Keratinocyte (primary cell): Measurements from ENCODE around the gene RPL31. TPM values are rescaled to one million over a fixed set of nuclear protein-coding genes. Genes with fewer than 3 reads are reported as not detected.

ENCODE experiments used
- DNase-seq: peaks from one replicate; pipeline ENCODE4 v3.0.0-alpha.2; 2011; ENCODE audit warnings: low read depth, missing footprints, low spot score
- FAIRE-seq: peaks from 2 replicates; lab custom pipeline; 2011; peaks lifted over from hg19 to GRCh38; lab: Jason Lieb, UNC
- H2AFZ ChIP-seq: 2 replicates; pipeline ENCODE4 v1.6.0; 2012; ENCODE audit warnings: low read length, control low read depth, inconsistent platforms; ENCODE audit not compliant: control insufficient read depth
- H3K27ac ChIP-seq: 2 replicates; pipeline ENCODE4 v1.5.1; 2011; ENCODE audit warnings: low read length; ENCODE audit not compliant: control insufficient read depth, insufficient read depth
- H3K27me3 ChIP-seq: 3 replicates; pipeline ENCODE4 v1.6.0; 2011; ENCODE audit warnings: low read length; ENCODE audit not compliant: control insufficient read depth, insufficient read depth; ENCODE audit errors: extremely low read depth
- H3K36me3 ChIP-seq, 2 experiments: 2 replicates in 1 of 2; 3 replicates in 1 of 2; pipeline ENCODE4 v1.5.1; 2011; ENCODE audit warnings: low read length in 2 of 2, mild to moderate bottlenecking in 1 of 2; ENCODE audit not compliant: control insufficient read depth in 2 of 2, insufficient read depth in 2 of 2; ENCODE audit errors: extremely low read depth in 1 of 2
- H3K4me1 ChIP-seq: 3 replicates; pipeline ENCODE4 v1.5.1; 2011; ENCODE audit warnings: low read length; ENCODE audit not compliant: control insufficient read depth, insufficient read depth; ENCODE audit errors: extremely low read depth
- H3K4me2 ChIP-seq: 3 replicates; pipeline ENCODE4 v1.6.0; 2011; ENCODE audit warnings: low read depth, low read length; ENCODE audit not compliant: control insufficient read depth, insufficient read depth; ENCODE audit errors: extremely low read depth
- H3K4me3 ChIP-seq, 3 experiments: fragments of 200-600 bp in 1 of 3; sonication (generic) in 1 of 3; 2 replicates in 2 of 3; 3 replicates in 1 of 3; pipeline ENCODE4 v1.5.1; 2011 to 2016; ENCODE audit warnings: low read length in 3 of 3, mild to moderate bottlenecking in 3 of 3, control low read depth in 2 of 3, inconsistent platforms in 1 of 3, low read depth in 1 of 3, mixed read lengths in 1 of 3, mixed run types in 1 of 3, moderate library complexity in 1 of 3; ENCODE audit not compliant: control insufficient read depth in 2 of 3, insufficient read depth in 2 of 3; ENCODE audit errors: extremely low read depth in 1 of 3
- H3K79me2 ChIP-seq: 2 replicates; pipeline ENCODE4 v1.6.0; 2012; ENCODE audit warnings: low read length; ENCODE audit not compliant: control insufficient read depth, insufficient read depth
- H3K9ac ChIP-seq: 3 replicates; pipeline ENCODE4 v1.6.0; 2011; ENCODE audit warnings: low read length; ENCODE audit not compliant: control insufficient read depth, insufficient read depth; ENCODE audit errors: extremely low read depth
- H3K9me1 ChIP-seq: 3 replicates; pipeline ENCODE4 v1.6.0; 2011; ENCODE audit warnings: low read length; ENCODE audit not compliant: control insufficient read depth, insufficient read depth; ENCODE audit errors: extremely low read depth
- H3K9me3 ChIP-seq: 2 replicates; pipeline ENCODE4 v1.5.1; 2012; ENCODE audit warnings: low read depth, low read length; ENCODE audit not compliant: control insufficient read depth
- H4K20me1 ChIP-seq: 3 replicates; pipeline ENCODE4 v1.6.0; 2011; ENCODE audit warnings: low read length; ENCODE audit not compliant: control insufficient read depth, insufficient read depth; ENCODE audit errors: extremely low read depth
- CTCF ChIP-seq, 3 experiments: IDR thresholded peaks in 1 of 3; conservative IDR thresholded peaks in 1 of 3; optimal IDR thresholded peaks in 1 of 3; 2 replicates in 2 of 3; 3 replicates in 1 of 3; pipeline versions ENCODE3 to v1.5.1; 2011; ENCODE audit warnings: low read length in 3 of 3, mild to moderate bottlenecking in 3 of 3, moderate library complexity in 2 of 3, control low read depth in 1 of 3, inconsistent platforms in 1 of 3; ENCODE audit not compliant: insufficient read depth in 2 of 3; ENCODE audit errors: extremely low read depth in 1 of 3
- EZH2 ChIP-seq: IDR thresholded peaks from one replicate; pipeline ENCODE4 v1.6.1; 2012; ENCODE audit warnings: inconsistent platforms, mild to moderate bottlenecking, low read length, moderate library complexity
- dilution Hi-C: fragments of 300-500 bp; cut with MboI; formaldehyde crosslinking; loops from one replicate; pipeline ENCODE4 v1.7.0; 2020; ENCODE audit warnings: low sequenced_read_pairs; ENCODE audit not compliant: extremely low pct_ligation_motif_present
- polyA plus RNA-seq, 5 experiments: library from polyadenylated mRNA; depleted of rRNA in 3 of 5; stranded (reverse) in 3 of 5; stranded (forward) in 1 of 5; unstranded in 1 of 5; fragments of >200 nt; gene quantifications; 1 replicate in 1 of 5; 2 replicates in 3 of 5; 3 replicates in 1 of 5; pipeline versions ENCODE4 v1.2.1 to v1.2.3, GENCODE V29; 2011 to 2012; ENCODE audit warnings: missing spikeins in 2 of 5, low read depth in 1 of 5, low replicate concordance in 1 of 5

Gene RPL31
- polyA plus RNA-seq, 1 donor (not counting 4 experiments of a cell fraction or from before 2014, with no cell fraction given): 2,795 TPM

DNA sequence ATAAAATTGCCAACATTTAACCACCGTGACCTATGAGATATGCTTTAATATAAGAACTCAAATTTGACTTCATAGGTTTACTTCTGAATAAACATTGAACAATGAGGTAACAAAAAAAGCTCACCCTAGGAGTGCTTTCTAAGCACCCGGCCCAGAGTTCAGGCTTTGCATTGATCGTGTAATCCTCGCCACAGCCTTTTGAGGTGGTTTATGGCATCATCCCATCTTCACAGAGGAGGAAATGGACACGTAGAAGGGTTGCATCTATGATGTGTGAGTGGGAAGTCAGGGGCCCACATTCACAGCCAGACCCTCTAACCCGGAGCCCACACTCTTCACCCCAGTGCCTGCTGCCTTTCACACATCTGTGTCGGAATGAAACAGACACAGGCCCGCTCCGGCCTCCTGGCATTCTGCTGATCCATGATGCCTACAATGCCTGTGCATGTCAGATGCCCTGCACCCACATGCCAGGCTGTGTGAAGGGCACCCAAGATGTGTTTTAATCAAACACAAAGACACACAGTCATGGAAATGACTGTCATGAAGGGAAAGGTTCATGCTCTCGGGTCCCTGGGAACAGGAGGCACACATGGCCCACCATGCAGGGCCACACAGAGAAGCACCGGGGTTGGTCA, 48.6 kb upstream of the RPL31 start:
- FAIRE-seq (no peak), DNase-seq (no peak)
- Histone ChIP-seq H3K4me1 (no peaks in the 10 kb centered on the region), H4K20me1 (no peaks in the 10 kb centered on the region), H3K27ac (no peak overlapping the region), H2AFZ (no peak overlapping the region), H3K9ac (no peak overlapping the region), H3K27me3 (no peaks in the 10 kb centered on the region), H3K36me3 (peaks cover 0 to 12% of the 10 kb centered on the region in 2 experiments), H3K9me3 (no peaks in the 10 kb centered on the region), H3K79me2 (no peaks in the 10 kb centered on the region), H3K4me3 (no peak overlapping the region), H3K9me1 (no peaks in the 10 kb centered on the region), H3K4me2 (no peak overlapping the region)
- dilution Hi-C loops: no loop called here
- TF ChIP-seq CTCF (optimal IDR thresholded peaks at IDR 0.05 in 1 of 3, IDR thresholded peaks at IDR 0.05 in 1 of 3, conservative IDR thresholded peaks at IDR 0.05 in 1 of 3; ENCODE audit: extremely low read depth in 1 of 3, insufficient read depth in 2 of 3, low read length in 3 of 3) (no peak), EZH2 (no peak)

- dilution Hi-C loops: no loop called here
Measured at GRCh38 chr2:100954044-100954420, 48.1 kb upstream of the RPL31 start.

More at GRCh38 chr2:100954044-100954420, 48.1 kb upstream of the RPL31 start:
- Histone ChIP-seq H3K27ac (no peak overlapping the region), H2AFZ (no peak overlapping the region), H4K20me1 (no peaks in the 10 kb centered on the region), H3K36me3 (peaks cover 0 to 9% of the 10 kb centered on the region in 2 experiments), H3K4me1 (no peaks in the 10 kb centered on the region), H3K9me3 (no peaks in the 10 kb centered on the region), H3K79me2 (no peaks in the 10 kb centered on the region), H3K4me3 (no peak overlapping the region), H3K27me3 (no peaks in the 10 kb centered on the region), H3K4me2 (no peak overlapping the region), H3K9ac (no peak overlapping the region), H3K9me1 (no peaks in the 10 kb centered on the region)
- DNase-seq: no peak
- TF ChIP-seq EZH2 (no peak), CTCF (optimal IDR thresholded peaks at IDR 0.05 in 1 of 3, IDR thresholded peaks at IDR 0.05 in 1 of 3, conservative IDR thresholded peaks at IDR 0.05 in 1 of 3; ENCODE audit: extremely low read depth in 1 of 3, insufficient read depth in 2 of 3, low read length in 3 of 3) (no peak)
- FAIRE-seq: no peak
